Measurements from ENCODE around the gene ANKRD60. TPM values are rescaled to one million over a fixed set of nuclear protein-coding genes. Genes with fewer than 3 reads are reported as not detected.

The ANKRD60 gene
- total and polyA plus RNA-seq, 2 donors (not counting 1 experiment from before 2014, with no cell fraction given), result 0.27 TPM; not detected in 1

GRCh38 chr20:58242824-58243223, 14.4 kb upstream of the ANKRD60 start:
- POLR2A ChIA-PET, result no interaction called here

DNA sequence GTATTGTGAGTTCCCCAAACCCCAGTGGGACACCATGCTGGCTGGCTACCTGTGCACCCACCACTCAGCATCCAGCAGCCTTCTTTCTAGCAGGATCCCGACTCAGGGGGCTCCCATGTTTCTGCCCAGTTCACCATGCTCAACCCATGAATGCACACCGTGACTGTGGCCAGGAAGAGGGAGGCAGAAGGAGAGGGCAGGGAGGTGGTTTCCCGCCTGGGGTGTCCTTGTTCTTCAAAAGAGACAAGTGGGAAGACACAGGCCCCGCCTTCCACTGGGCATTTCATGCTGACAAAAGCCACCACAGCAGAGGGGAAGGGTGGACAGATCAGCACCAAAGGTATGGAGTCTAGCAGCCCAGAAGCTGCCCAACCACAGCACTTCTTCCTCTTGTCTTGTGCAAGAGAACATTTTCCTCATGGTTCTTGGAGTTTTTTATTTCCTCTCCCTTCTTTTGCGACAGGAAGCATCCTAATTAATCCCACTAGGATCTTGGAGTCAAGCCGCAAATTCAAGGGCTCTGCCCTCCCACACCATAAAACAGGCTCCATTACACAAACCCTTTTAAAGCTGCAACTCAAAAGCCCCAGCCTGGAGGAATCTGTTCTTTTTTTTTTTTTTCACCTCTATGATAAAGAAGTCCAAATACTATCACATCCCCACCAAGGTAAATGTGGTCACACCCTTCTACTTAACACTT, 13.5 kb upstream of the ANKRD60 start:
- H3K4me3 ChIP-seq (ENCODE audit: control extremely low read depth in 1 of 5, extremely low read depth in 1 of 5, insufficient read depth in 1 of 5, low read depth in 2 of 5, low read length in 4 of 5), result no peak overlapping the region
- H3K79me2 ChIP-seq (ENCODE audit: control insufficient read depth, insufficient read depth, low read length), result no peaks in the 10 kb centered on the region
- H4K20me1 ChIP-seq (ENCODE audit: control insufficient read depth, insufficient read depth, low read length, poor library complexity, severe bottlenecking), result no peaks in the 10 kb centered on the region
- H3K36me3 ChIP-seq (replicated peaks in 1 of 2; ENCODE audit: control extremely low read depth in 1 of 2, control insufficient read depth in 1 of 2, extremely low read depth in 1 of 2, insufficient read depth in 2 of 2, low read length in 1 of 2), result peaks cover 25 to 58% of the 10 kb centered on the region in 2 experiments
- H3K4me1 Mint-ChIP-seq, result peaks cover 3% of the 10 kb centered on the region
- TF ChIP-seq, protein P1, sequence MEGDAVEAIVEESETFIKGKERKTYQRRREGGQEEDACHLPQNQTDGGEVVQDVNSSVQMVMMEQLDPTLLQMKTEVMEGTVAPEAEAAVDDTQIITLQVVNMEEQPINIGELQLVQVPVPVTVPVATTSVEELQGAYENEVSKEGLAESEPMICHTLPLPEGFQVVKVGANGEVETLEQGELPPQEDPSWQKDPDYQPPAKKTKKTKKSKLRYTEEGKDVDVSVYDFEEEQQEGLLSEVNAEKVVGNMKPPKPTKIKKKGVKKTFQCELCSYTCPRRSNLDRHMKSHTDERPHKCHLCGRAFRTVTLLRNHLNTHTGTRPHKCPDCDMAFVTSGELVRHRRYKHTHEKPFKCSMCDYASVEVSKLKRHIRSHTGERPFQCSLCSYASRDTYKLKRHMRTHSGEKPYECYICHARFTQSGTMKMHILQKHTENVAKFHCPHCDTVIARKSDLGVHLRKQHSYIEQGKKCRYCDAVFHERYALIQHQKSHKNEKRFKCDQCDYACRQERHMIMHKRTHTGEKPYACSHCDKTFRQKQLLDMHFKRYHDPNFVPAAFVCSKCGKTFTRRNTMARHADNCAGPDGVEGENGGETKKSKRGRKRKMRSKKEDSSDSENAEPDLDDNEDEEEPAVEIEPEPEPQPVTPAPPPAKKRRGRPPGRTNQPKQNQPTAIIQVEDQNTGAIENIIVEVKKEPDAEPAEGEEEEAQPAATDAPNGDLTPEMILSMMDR (IDR thresholded peaks at IDR 0.05), result no peak
- no peak for TF ChIP-seq EZH2 (IDR thresholded peaks at IDR 0.05; ENCODE audit: borderline replicate concordance, insufficient read depth, low read depth, low read length, poor library complexity, severe bottlenecking)
- no peak overlapping the region for H3K27ac ChIP-seq (ENCODE audit: low read length in 2 of 2)
- no peak overlapping the region for H2AFZ ChIP-seq (ENCODE audit: insufficient read depth, low read depth, low read length, poor library complexity, severe bottlenecking)
- no peaks in the 10 kb centered on the region for H3K27me3 Mint-ChIP-seq
- H3K4me3 Mint-ChIP-seq, result no peak overlapping the region
- H3K9me3 Mint-ChIP-seq (ENCODE audit: insufficient read depth), result no peaks in the 10 kb centered on the region
- POLR2A ChIA-PET, result no interaction called here
- 97% methylated on average over 4 of the region's 6 CpGs for WGBS (ENCODE audit: insufficient coverage)
- DNase-seq (no peak), ATAC-seq (ENCODE audit: low read depth) (no peak)
- intact Hi-C loops (cut with micrococcal nuclease), result no loop called here
- H3K9ac ChIP-seq (ENCODE audit: low read length), result no peak overlapping the region
- no peak overlapping the region for H3K27ac Mint-ChIP-seq
- no peaks in the 10 kb centered on the region for H3K9me3 ChIP-seq (ENCODE audit: control extremely low read depth in 1 of 3, control insufficient read depth in 2 of 3, insufficient read depth in 1 of 3, low read length in 2 of 3)
- H3K27me3 ChIP-seq (replicated peaks in 1 of 4; ENCODE audit: control extremely low read depth in 1 of 4, control insufficient read depth in 3 of 4, insufficient read depth in 4 of 4, low read length in 3 of 4), result no peaks in the 10 kb centered on the region
- no peaks in the 10 kb centered on the region for H3K4me1 ChIP-seq (ENCODE audit: control insufficient read depth in 2 of 2, insufficient read depth in 2 of 2, low read length in 2 of 2)
- CTCF ChIA-PET, result interaction anchor here (0.7 to 1.4 kb wide), 2 partner anchors 206 to 498 kb away, joined by 3 to 4 read pairs; no protein-coding TSS in a partner anchor
- no peak overlapping the region for H3K4me2 ChIP-seq (replicated peaks; ENCODE audit: low read depth, low read length, poor library complexity, severe bottlenecking)

More at GRCh38 chr20:58242824-58243223, 14.4 kb upstream of the ANKRD60 start:
- Histone ChIP-seq H3K36me3 (replicated peaks in 1 of 2; ENCODE audit: control extremely low read depth in 1 of 2, control insufficient read depth in 1 of 2, extremely low read depth in 1 of 2, insufficient read depth in 2 of 2, low read length in 1 of 2) (peaks cover 27 to 67% of the 10 kb centered on the region in 2 experiments), H3K27ac (ENCODE audit: low read length in 2 of 2) (no peak overlapping the region), H4K20me1 (ENCODE audit: control insufficient read depth, insufficient read depth, low read length, poor library complexity, severe bottlenecking) (no peaks in the 10 kb centered on the region), H2AFZ (ENCODE audit: insufficient read depth, low read depth, low read length, poor library complexity, severe bottlenecking) (no peak overlapping the region), H3K79me2 (ENCODE audit: control insufficient read depth, insufficient read depth, low read length) (no peaks in the 10 kb centered on the region), H3K27me3 (replicated peaks in 1 of 4; ENCODE audit: control extremely low read depth in 1 of 4, control insufficient read depth in 3 of 4, insufficient read depth in 4 of 4, low read length in 3 of 4) (no peaks in the 10 kb centered on the region), H3K9me3 (ENCODE audit: control extremely low read depth in 1 of 3, control insufficient read depth in 2 of 3, insufficient read depth in 1 of 3, low read length in 2 of 3) (no peaks in the 10 kb centered on the region), H3K4me3 (ENCODE audit: control extremely low read depth in 1 of 5, extremely low read depth in 1 of 5, insufficient read depth in 1 of 5, low read depth in 2 of 5, low read length in 4 of 5) (no peak overlapping the region), H3K4me1 (ENCODE audit: control insufficient read depth in 2 of 2, insufficient read depth in 2 of 2, low read length in 2 of 2) (no peaks in the 10 kb centered on the region), H3K9ac (ENCODE audit: low read length) (no peak overlapping the region), H3K4me2 (replicated peaks; ENCODE audit: low read depth, low read length, poor library complexity, severe bottlenecking) (no peak overlapping the region)
- H3K9me3 Mint-ChIP-seq (ENCODE audit: insufficient read depth), result no peaks in the 10 kb centered on the region
- CTCF ChIA-PET, result interaction anchor here (1.2 to 2.4 kb wide), 2 partner anchors 8 to 205 kb away, joined by 3 to 6 read pairs; no protein-coding TSS in a partner anchor
- TF ChIP-seq EZH2 (IDR thresholded peaks at IDR 0.05; ENCODE audit: borderline replicate concordance, insufficient read depth, low read depth, low read length, poor library complexity, severe bottlenecking), result no peak
- TF ChIP-seq, protein P1 (IDR thresholded peaks at IDR 0.05), result no peak
- no peak overlapping the region for H3K27ac Mint-ChIP-seq
- WGBS (ENCODE audit: insufficient coverage), result 100% methylated on average over 1 of the region's 5 CpGs
- H3K4me1 Mint-ChIP-seq, result no peaks in the 10 kb centered on the region
- DNase-seq (no peak), ATAC-seq (ENCODE audit: low read depth) (no peak)
- H3K27me3 Mint-ChIP-seq, result no peaks in the 10 kb centered on the region
- H3K4me3 Mint-ChIP-seq, result no peak overlapping the region
- intact Hi-C loops (cut with micrococcal nuclease), result no loop called here

Data from B cell (primary cell).